GM06990 (cell line): Measurements from ENCODE around the gene TBC1D2.

Source experiments
- DNase-seq: peaks from one replicate; pipeline ENCODE4 v3.0.0-alpha.2; 2011; ENCODE audit not compliant: insufficient read length; ENCODE audit errors: extremely low read depth
- H3K27me3 ChIP-seq: replicated peaks from 2 replicates; pipeline ENCODE4 v1.6.0; 2011; ENCODE audit warnings: low read length; ENCODE audit not compliant: control insufficient read depth, insufficient read depth
- H3K36me3 ChIP-seq: 2 replicates; pipeline ENCODE4 v1.5.1; 2011; ENCODE audit warnings: low read length; ENCODE audit not compliant: control insufficient read depth, insufficient read depth
- H3K4me3 ChIP-seq: replicated peaks from 2 replicates; pipeline ENCODE4 v1.5.1; 2011; ENCODE audit warnings: low read depth, mild to moderate bottlenecking, control low read depth, low read length
- CTCF ChIP-seq: IDR thresholded peaks from 2 replicates; pipeline ENCODE4 v1.5.1; 2011; ENCODE audit warnings: low read length, control low read depth, mild to moderate bottlenecking, inconsistent platforms; ENCODE audit not compliant: insufficient read depth, poor library complexity, severe bottlenecking

TBC1D2 gene

GRCh38 chr9:98201749-98202148, 53.7 kb downstream of the TBC1D2 start:
- no peak for DNase-seq
- no peaks in the 10 kb centered on the region for H3K27me3 ChIP-seq
- no peak overlapping the region for H3K4me3 ChIP-seq
- no peaks in the 10 kb centered on the region for H3K36me3 ChIP-seq
- no peak for TF ChIP-seq CTCF

DNA sequence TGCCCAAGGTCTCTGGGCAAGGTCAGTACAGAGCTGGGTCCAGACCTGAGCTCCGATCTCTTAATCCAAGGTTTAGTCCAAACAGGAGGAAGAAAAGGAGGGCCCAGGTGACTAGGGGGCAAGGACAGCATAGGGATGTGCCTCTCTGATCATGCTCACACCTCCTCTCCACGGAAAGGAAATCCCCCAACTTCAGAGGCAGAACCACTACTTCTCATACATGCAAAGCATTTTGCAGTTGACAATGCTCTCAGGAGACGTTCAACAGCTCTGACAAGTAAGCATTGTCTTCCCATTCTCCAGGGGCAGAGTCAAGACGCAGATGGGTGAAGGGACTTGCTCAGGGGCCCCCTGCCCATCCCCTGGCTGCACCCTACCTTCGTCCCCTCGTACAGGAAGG, 54.3 kb downstream of the TBC1D2 start:
- H3K27me3 ChIP-seq: no peaks in the 10 kb centered on the region
- TF ChIP-seq CTCF: no peak
- no peaks in the 10 kb centered on the region for H3K36me3 ChIP-seq
- H3K4me3 ChIP-seq: no peak overlapping the region
- DNase-seq: peak; percentile 31

GRCh38 chr9:98199388-98200033, 55.9 kb downstream of the TBC1D2 start:
- Histone ChIP-seq H3K27me3 (no peaks in the 10 kb centered on the region), H3K4me3 (no peak overlapping the region), H3K36me3 (no peaks in the 10 kb centered on the region)
- TF ChIP-seq CTCF: no peak
- no peak for DNase-seq

- H3K4me3 ChIP-seq: no peak overlapping the region
- no peak for TF ChIP-seq CTCF
- H3K36me3 ChIP-seq: no peaks in the 10 kb centered on the region
- no peaks in the 10 kb centered on the region for H3K27me3 ChIP-seq
- no peak for DNase-seq
Measured at GRCh38 chr9:98195671-98196070, 59.8 kb downstream of the TBC1D2 start.

GRCh38 chr9:98193336-98193944, 62.0 kb downstream of the TBC1D2 start:
- H3K36me3 ChIP-seq: no peaks in the 10 kb centered on the region
- no peaks in the 10 kb centered on the region for H3K27me3 ChIP-seq
- DNase-seq: no peak
- H3K4me3 ChIP-seq: peak overlapping the region; percentile 74
- TF ChIP-seq CTCF: no peak
